Ramos (cell line): ENCODE results near the gene SCUBE1.

ENCODE experiments used
- in situ Hi-C: fragments of 300-500 bp; cut with MboI; formaldehyde crosslinking; loops from one replicate; pipeline ENCODE4 v1.14.3; 2022; ENCODE audit warnings: low sequenced_read_pairs; ENCODE audit not compliant: unreplicated experiment

The SCUBE1 gene

GRCh38 chr22:43228330-43228729 lies 114.8 kb downstream of the SCUBE1 start:
- in situ Hi-C loops, result no loop called here

GRCh38 chr22:43227239-43227630 lies 115.9 kb downstream of the SCUBE1 start:
- in situ Hi-C loops, result no loop called here

DNA sequence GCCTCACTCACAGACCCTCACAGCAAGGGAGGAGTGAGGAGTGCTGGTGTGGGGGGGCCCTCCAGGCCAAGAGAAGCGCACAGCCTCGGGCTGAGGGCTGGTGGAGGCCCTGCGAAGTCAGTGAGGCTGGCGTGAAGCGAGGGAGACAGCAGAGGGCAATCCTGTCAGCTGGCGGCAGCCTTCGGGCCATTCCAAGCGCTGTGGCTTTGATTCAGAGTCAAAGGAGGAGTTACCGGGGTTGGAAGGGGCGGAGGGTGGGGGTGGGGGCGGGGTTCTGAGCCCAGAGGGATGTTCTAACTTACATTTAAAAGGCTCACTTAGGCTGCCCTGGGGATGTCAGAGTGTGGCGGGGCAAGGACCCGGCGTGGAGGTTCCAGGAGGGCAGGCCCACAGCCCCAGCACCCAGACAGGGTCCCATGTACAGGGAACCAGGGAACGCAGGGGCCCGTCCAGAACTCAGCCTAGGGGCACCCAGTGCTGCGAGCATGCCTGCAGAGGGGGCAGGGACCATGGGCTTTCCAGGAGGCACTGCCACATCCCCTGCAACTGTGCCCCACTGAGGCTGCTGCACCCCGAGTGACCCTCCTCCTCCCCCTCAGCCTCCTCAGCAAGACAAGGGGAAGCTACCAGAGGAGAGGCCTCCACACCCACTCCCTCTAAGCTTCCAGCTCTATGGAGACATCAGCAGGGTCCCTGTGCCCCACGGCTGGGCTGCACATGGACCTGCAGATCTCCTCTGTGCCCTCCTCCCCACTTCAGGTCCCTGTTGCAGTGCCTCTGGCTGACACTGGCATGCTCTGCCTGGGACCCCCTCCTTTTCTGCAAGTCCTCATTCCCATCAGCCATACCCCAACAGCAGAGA lies 116.6 kb downstream of the SCUBE1 start:
- in situ Hi-C loops, result no loop called here

GRCh38 chr22:43225609-43226008 lies 117.6 kb downstream of the SCUBE1 start:
- in situ Hi-C loops, result no loop called here

DNA sequence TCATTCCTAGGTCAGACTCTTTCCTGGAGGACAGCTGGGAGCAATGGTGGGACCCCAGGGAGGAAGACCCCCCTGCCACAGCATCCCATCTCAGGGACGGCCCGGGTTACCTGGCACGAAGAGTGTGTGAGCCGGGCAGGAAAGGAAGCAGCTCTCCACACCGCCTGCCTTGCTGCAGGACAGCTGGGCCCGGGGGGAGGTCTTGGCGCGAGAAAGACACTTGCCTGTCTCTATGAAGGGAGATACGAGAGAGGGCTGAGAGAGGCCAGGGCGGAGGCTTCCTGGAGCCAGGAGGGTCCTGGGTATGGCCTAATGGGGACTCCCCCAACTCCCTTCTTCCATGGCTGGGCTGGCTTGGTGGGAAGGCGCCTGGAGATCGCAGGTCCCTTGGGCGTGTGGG lies 120.2 kb downstream of the SCUBE1 start:
- in situ Hi-C loops, result no loop called here

DNA sequence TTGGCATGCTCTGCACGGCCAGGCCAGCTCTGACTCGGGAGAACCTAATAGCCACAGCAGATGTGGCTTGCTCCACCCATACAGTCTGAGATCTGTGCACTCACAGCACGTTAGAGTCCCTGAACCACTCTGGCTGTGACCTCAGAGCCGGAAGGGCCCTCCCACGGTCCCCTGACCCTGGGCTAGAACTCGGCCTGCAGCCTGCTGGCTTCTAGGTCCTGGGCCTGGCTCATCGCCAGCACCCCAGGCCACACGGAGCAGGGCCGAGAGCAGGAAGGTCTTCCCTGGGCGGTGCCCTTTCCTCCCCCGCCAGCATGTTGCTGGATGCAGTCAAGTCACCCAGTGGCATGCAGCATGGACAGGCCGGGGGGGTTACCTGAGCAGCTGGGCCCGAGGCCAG lies 120.9 kb downstream of the SCUBE1 start:
- in situ Hi-C loops, result no loop called here

GRCh38 chr22:43220625-43221380 lies 122.4 kb downstream of the SCUBE1 start:
- in situ Hi-C loops, result no loop called here

DNA sequence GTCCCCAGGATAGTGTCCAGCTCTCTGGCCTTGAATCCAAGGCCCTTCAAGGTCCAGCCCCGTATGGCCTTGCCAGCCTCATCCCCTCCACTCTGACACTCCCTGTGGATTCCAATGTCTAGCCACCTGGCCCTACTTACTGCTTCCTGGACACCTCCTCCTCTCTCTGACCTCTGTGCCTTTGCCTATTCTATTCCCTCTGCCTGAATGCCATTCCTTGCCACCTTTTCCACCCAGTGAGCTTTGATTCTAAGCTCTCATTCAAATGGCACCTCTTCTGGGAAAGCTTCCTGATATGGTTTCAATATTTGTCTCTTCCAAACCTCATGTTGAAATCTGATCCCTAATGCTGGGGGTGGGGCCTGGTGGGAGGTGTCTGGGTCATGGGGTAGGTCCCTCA lies 124.4 kb downstream of the SCUBE1 start:
- in situ Hi-C loops, result no loop called here

GRCh38 chr22:43217285-43218030 lies 125.7 kb downstream of the SCUBE1 start:
- in situ Hi-C loops, result no loop called here

- in situ Hi-C loops, result no loop called here
Measured at GRCh38 chr22:43216738-43217137, 126.4 kb downstream of the SCUBE1 start.

- in situ Hi-C loops, result no loop called here
Measured at GRCh38 chr22:43213962-43214361, 129.2 kb downstream of the SCUBE1 start.

DNA sequence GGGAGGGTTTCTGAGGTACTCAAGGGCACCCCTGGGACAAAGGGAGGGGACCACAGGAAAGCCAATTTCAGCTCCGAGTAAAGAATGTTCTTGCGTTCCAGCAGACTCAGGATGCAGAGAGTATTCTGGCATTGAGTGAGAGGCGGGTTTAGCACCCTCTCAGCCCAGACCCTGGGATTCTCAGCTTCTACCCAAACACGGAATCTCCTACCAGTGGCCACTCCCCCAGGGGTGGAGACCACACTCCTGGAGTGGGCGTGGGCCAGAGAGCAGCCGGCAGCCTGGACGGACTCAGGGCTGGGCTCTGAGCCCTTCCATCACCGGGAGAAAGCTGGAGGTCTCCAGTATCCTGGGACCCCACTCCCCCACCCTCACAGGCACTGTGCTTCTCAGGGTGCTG lies 130.1 kb downstream of the SCUBE1 start:
- in situ Hi-C loops, result no loop called here

DNA sequence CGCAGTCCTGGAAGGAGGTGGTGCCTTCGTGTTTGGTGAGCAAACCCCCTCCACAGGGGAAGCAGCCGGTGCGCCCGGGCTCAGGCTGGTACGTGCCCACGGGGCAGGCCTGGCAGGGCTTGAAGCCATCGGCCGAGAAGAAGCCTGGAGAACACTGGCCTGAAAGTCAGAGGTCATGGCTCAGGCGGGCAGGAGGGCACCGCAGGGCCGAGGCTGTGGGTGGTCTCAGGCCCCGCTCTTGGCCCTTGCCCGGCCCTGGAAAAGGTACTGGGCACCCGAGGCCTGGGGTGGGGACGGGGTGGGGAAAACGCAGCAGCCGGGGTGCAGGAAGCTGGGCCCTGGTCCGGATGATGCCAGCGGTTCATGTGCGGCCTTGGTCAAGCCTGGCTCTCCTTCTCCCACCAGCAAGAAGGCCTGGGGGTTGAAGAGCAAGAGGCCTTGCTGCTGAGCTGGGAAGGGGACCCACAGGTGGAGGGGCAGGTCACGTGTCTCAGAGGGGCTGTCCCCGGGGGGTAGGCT lies 130.7 kb downstream of the SCUBE1 start:
- in situ Hi-C loops, result no loop called here

GRCh38 chr22:43211941-43212433 lies 131.2 kb downstream of the SCUBE1 start:
- in situ Hi-C loops, result no loop called here

GRCh38 chr22:43210631-43211515 lies 132.3 kb downstream of the SCUBE1 start:
- in situ Hi-C loops, result no loop called here

DNA sequence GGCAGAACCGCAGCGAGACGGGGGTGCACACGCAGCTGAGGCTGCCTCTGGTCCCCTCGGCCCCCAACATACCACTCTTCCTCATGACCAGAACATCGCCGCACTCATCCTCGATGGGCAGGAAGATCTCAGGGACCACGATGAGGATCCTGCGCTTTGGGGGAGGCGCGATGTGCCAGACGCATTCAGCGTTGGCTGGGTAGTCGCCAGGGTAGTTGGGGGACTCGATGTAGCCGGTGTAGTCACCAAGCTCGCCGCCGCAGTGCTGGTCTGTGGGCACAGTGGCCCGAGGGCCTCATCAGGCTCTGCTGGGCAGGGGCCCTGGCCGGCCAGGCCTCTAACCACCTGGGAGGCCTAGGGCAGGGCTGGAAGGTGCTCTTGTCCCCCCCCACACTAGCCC lies 133.2 kb downstream of the SCUBE1 start:
- in situ Hi-C loops, result no loop called here

- in situ Hi-C loops, result no loop called here
Measured at GRCh38 chr22:43209523-43209890, 133.7 kb downstream of the SCUBE1 start.

- in situ Hi-C loops, result no loop called here
Measured at GRCh38 chr22:43208703-43209522, 134.3 kb downstream of the SCUBE1 start.
